Activated CD8-positive, alpha-beta T cell treated with anti-CD3 and anti-CD28 coated beads for 36 hours (primary cell): ENCODE data around the gene SH2B2. TPM values are rescaled to one million over a fixed set of nuclear protein-coding genes. Genes with fewer than 3 reads are reported as not detected.

Experiments used
- ATAC-seq: fragments of 200-7000 bp; cut with Tn5 transposase; one replicate; pipeline ENCODE4 v1.10.0; 2021; ENCODE audit warnings: mild to moderate bottlenecking, moderate library complexity
- CTCF ChIA-PET: fragments of 350-600 bp; sonication (Branson Sonifier 250); formaldehyde crosslinking; loops from one replicate; lab custom pipeline; 2021; ENCODE audit warnings: antibody characterized with exemption; lab: Charles Lee
- POLR2A ChIA-PET: fragments of 350-600 bp; sonication (Branson Sonifier 250); formaldehyde crosslinking; loops from one replicate; lab custom pipeline; 2021; ENCODE audit warnings: antibody characterized with exemption; lab: Charles Lee
- DNase-seq: peaks from one replicate; pipeline ENCODE4 v3.0.0-alpha.2; 2020
- H3K27ac Mint-ChIP-seq: one replicate; pipeline ENCODE4 v1.8.0; 2021; ENCODE audit warnings: mild to moderate bottlenecking, mixed read lengths
- H3K27me3 Mint-ChIP-seq: one replicate; pipeline ENCODE4 v1.8.0; 2021; ENCODE audit warnings: mixed read lengths
- H3K36me3 Mint-ChIP-seq: one replicate; pipeline ENCODE4 v1.8.0; 2021; ENCODE audit warnings: low read depth, mixed read lengths
- H3K4me1 Mint-ChIP-seq: one replicate; pipeline ENCODE4 v1.8.0; 2021; ENCODE audit warnings: low read depth, mixed read lengths
- H3K4me3 Mint-ChIP-seq: one replicate; pipeline ENCODE4 v1.8.0; 2021; ENCODE audit warnings: mild to moderate bottlenecking, moderate library complexity, mixed read lengths
- H3K9me3 Mint-ChIP-seq: one replicate; pipeline ENCODE4 v1.8.0; 2021; ENCODE audit warnings: mixed read lengths
- CTCF ChIP-seq: fragments of 200-600 bp; IDR thresholded peaks from one replicate; pipeline ENCODE4 v1.8.0; 2022; ENCODE audit warnings: antibody characterized with exemption, mild to moderate bottlenecking
- intact Hi-C: fragments of 100-400 bp; cut with micrococcal nuclease; formaldehyde crosslinking; loops from one replicate; pipeline ENCODE4 v1.10.0; 2022
- total RNA-seq, 2 experiments: library from RNA; stranded (reverse); gene quantifications; one replicate each; pipeline ENCODE4 v1.2.3, GENCODE V29; 2021

Gene SH2B2
- total RNA-seq, 2 experiments from 2014 or later, result 5.0 to 7.1 TPM

GRCh38 chr7:102282465-102283362 lies 4.0 kb upstream of the SH2B2 start:
- Mint-ChIP-seq H3K27me3 (peaks cover 9% of the 10 kb centered on the region), H3K4me1 (peaks cover 13% of the 10 kb centered on the region), H3K4me3 (no peak overlapping the region), H3K9me3 (no peaks in the 10 kb centered on the region), H3K36me3 (no peaks in the 10 kb centered on the region), H3K27ac (no peak overlapping the region)
- DNase-seq, result no peak
- TF ChIP-seq CTCF, result no peak
- ATAC-seq, result no peak
- CTCF ChIA-PET, result interaction anchor here (1.3 kb wide), 1 partner anchor 113 kb away, joined by 3 read pairs; no protein-coding TSS in a partner anchor
- POLR2A ChIA-PET, result interaction anchor here (0.6 kb wide), 1 partner anchor 44 kb away, joined by 3 read pairs; no protein-coding TSS in a partner anchor
- intact Hi-C loops, result loop anchor here (5.0 to 10.0 kb wide), 2 partner anchors 105 to 172 kb away; no protein-coding TSS in a partner anchor

- ATAC-seq (no peak), DNase-seq (no peak)
- peaks cover 18% of the 10 kb centered on the region for H3K4me1 Mint-ChIP-seq
- ChIA-PET POLR2A (interaction anchor here (0.8 kb wide), 1 partner anchor 184 kb away, joined by 3 read pairs; no protein-coding TSS in a partner anchor), CTCF (interaction anchor here (1.2 to 1.3 kb wide), 2 partner anchors 108 to 112 kb away, joined by 3 read pairs; no protein-coding TSS in a partner anchor)
- no peaks in the 10 kb centered on the region for H3K9me3 Mint-ChIP-seq
- H3K4me3 Mint-ChIP-seq, result no peak overlapping the region
- H3K27me3 Mint-ChIP-seq, result peaks cover 9% of the 10 kb centered on the region
- H3K36me3 Mint-ChIP-seq, result no peaks in the 10 kb centered on the region
- TF ChIP-seq CTCF, result no peak
- intact Hi-C loops, result loop anchor here (5.0 to 10.0 kb wide), 2 partner anchors 104 to 171 kb away; no protein-coding TSS in a partner anchor
- H3K27ac Mint-ChIP-seq, result no peak overlapping the region
Observed at GRCh38 chr7:102283477-102284189, 3.0 kb upstream of the SH2B2 start.

GRCh38 chr7:102284399-102284798 lies 2.3 kb upstream of the SH2B2 start:
- Mint-ChIP-seq H3K4me3 (no peak overlapping the region), H3K4me1 (peaks cover 21% of the 10 kb centered on the region), H3K27me3 (peaks cover 9% of the 10 kb centered on the region), H3K9me3 (no peaks in the 10 kb centered on the region), H3K36me3 (no peaks in the 10 kb centered on the region), H3K27ac (no peak overlapping the region)
- ChIA-PET POLR2A (interaction anchor here (0.8 to 1.2 kb wide), 2 partner anchors 131 to 184 kb away, joined by 3 to 4 read pairs; no protein-coding TSS in a partner anchor), CTCF (interaction anchor here (1.2 to 1.3 kb wide), 2 partner anchors 12 to 107 kb away, joined by 3 read pairs; no protein-coding TSS in a partner anchor)
- TF ChIP-seq CTCF, result no peak
- intact Hi-C loops, result loop anchor here (5.0 to 10.0 kb wide), 2 partner anchors 103 to 170 kb away; no protein-coding TSS in a partner anchor
- ATAC-seq (no peak), DNase-seq (peak; percentile 33)

- H3K36me3 Mint-ChIP-seq, result no peaks in the 10 kb centered on the region
- peaks cover 9% of the 10 kb centered on the region for H3K27me3 Mint-ChIP-seq
- no peaks in the 10 kb centered on the region for H3K9me3 Mint-ChIP-seq
- intact Hi-C loops, result loop anchor here (5.0 to 10.0 kb wide), 2 partner anchors 102 to 170 kb away; no protein-coding TSS in a partner anchor
- H3K4me3 Mint-ChIP-seq, result peak overlapping the region; percentile 49
- ATAC-seq, result no peak
- ChIA-PET CTCF (interaction anchor here (1.2 to 1.3 kb wide), 2 partner anchors 12 to 106 kb away, joined by 3 read pairs; no protein-coding TSS in a partner anchor), POLR2A (interaction anchor here (1.2 kb wide), 1 partner anchor 131 kb away, joined by 4 read pairs; no protein-coding TSS in a partner anchor)
- peak; percentile 24 for DNase-seq
- no peak overlapping the region for H3K27ac Mint-ChIP-seq
- peaks cover 25% of the 10 kb centered on the region for H3K4me1 Mint-ChIP-seq
- TF ChIP-seq CTCF, result no peak
Observed at GRCh38 chr7:102284891-102285539, 1.7 kb upstream of the SH2B2 start.
